IMR-90 (cell line): ENCODE data around the gene RAB8B. TPM values are rescaled to one million over a fixed set of nuclear protein-coding genes. Genes with fewer than 3 reads are reported as not detected.

Source experiments
- ATAC-seq: fragments of 200-7000 bp; cut with Tn5 transposase; 2 replicates; pipeline ENCODE4 v1.9.1; 2020; ENCODE audit warnings: low read depth, mild to moderate bottlenecking, moderate library complexity
- BruUV-seq: library from RNA; stranded (reverse); fragments of 400-500 nt; replicated peaks from 2 replicates; lab custom pipeline; 2021; lab: Mats Ljungman, UMichigan
- CTCF ChIA-PET: fragments of 300-600 bp; formaldehyde crosslinking; extraction: SDS; loops from one replicate; lab custom pipeline; 2021; ENCODE audit warnings: antibody characterized with exemption; lab: Yijun Ruan, JAX
- POLR2A ChIA-PET: fragments of 300-600 bp; sonication (Branson Sonifier 250); formaldehyde crosslinking; loops from one replicate; lab custom pipeline; 2022; ENCODE audit warnings: antibody characterized with exemption; ENCODE audit not compliant: unreplicated experiment; lab: Charles Lee
- DNase-seq: peaks from one replicate; pipeline ENCODE4 v3.0.0; 2013
- H2AFZ ChIP-seq: replicated peaks from 2 replicates; pipeline ENCODE3; 2013; ENCODE audit warnings: low read length, mild to moderate bottlenecking; ENCODE audit not compliant: poor library complexity
- H2AK5ac ChIP-seq: 2 replicates; pipeline ENCODE4 v1.6.1; 2013; ENCODE audit warnings: low read depth, low read length, inconsistent platforms
- H2AK9ac ChIP-seq: replicated peaks from 2 replicates; pipeline ENCODE3; 2013; ENCODE audit warnings: mild to moderate bottlenecking, low read depth, low read length, moderate library complexity; ENCODE audit not compliant: poor library complexity
- H2BK120ac ChIP-seq: 2 replicates; pipeline ENCODE4 v1.6.1; 2013; ENCODE audit warnings: low read depth, low read length, inconsistent platforms
- H2BK15ac ChIP-seq: 3 replicates; pipeline ENCODE4 v1.6.1; 2013; ENCODE audit warnings: low read depth, low read length, inconsistent platforms
- H2BK20ac ChIP-seq: 2 replicates; pipeline ENCODE4 v1.6.1; 2013; ENCODE audit warnings: low read depth, mild to moderate bottlenecking, inconsistent platforms, low read length, moderate library complexity
- H2BK5ac ChIP-seq: 2 replicates; pipeline ENCODE4 v1.6.1; 2013; ENCODE audit warnings: mild to moderate bottlenecking, low read depth, low read length, inconsistent platforms; ENCODE audit not compliant: poor library complexity, severe bottlenecking
- H3K14ac ChIP-seq: replicated peaks from 2 replicates; pipeline ENCODE4 v1.6.1; 2013; ENCODE audit warnings: low read depth, low read length, inconsistent platforms
- H3K18ac ChIP-seq: 2 replicates; pipeline ENCODE4 v1.6.1; 2013; ENCODE audit warnings: low read depth, low read length, control low read depth
- H3K23ac ChIP-seq: 2 replicates; pipeline ENCODE4 v1.6.1; 2013; ENCODE audit warnings: low read depth, low read length, inconsistent platforms
- H3K27ac ChIP-seq: 2 replicates; pipeline ENCODE4 v1.5.1; 2013; ENCODE audit warnings: mild to moderate bottlenecking, control low read depth, low read length; ENCODE audit not compliant: insufficient read depth
- H3K27me3 ChIP-seq: 2 replicates; pipeline ENCODE4 v1.6.1; 2013; ENCODE audit warnings: low read length; ENCODE audit not compliant: control insufficient read depth, insufficient read depth
- H3K36me3 ChIP-seq: 2 replicates; pipeline ENCODE4 v1.6.1; 2013; ENCODE audit warnings: low read length, mixed read lengths; ENCODE audit not compliant: control insufficient read depth, insufficient read depth
- H3K4ac ChIP-seq: 2 replicates; pipeline ENCODE4 v1.6.1; 2013; ENCODE audit warnings: low read depth, low read length, inconsistent platforms
- H3K4me1 ChIP-seq: 2 replicates; pipeline ENCODE4 v1.6.1; 2013; ENCODE audit warnings: low read length, mixed read lengths; ENCODE audit not compliant: control insufficient read depth, insufficient read depth
- H3K4me2 ChIP-seq: 2 replicates; pipeline ENCODE4 v1.6.1; 2013; ENCODE audit warnings: low read depth, mild to moderate bottlenecking, control low read depth, low read length, moderate library complexity
- H3K4me3 ChIP-seq: 2 replicates; pipeline ENCODE4 v1.5.1; 2013; ENCODE audit warnings: low read depth, mild to moderate bottlenecking, control low read depth, low read length, moderate library complexity; ENCODE audit not compliant: insufficient read depth
- H3K56ac ChIP-seq: 2 replicates; pipeline ENCODE4 v1.6.1; 2013; ENCODE audit warnings: low read length, inconsistent platforms; ENCODE audit not compliant: insufficient read depth; ENCODE audit errors: extremely low read depth
- H3K79me1 ChIP-seq, 2 experiments: 2 replicates each; pipeline ENCODE4 v1.6.1; 2013; ENCODE audit warnings: low read length in 2 of 2, inconsistent platforms in 1 of 2, low read depth in 1 of 2
- H3K9ac ChIP-seq: 2 replicates; pipeline ENCODE4 v1.6.1; 2013; ENCODE audit warnings: low read depth, low read length, control low read depth
- H3K9me1 ChIP-seq: 2 replicates; pipeline ENCODE4 v1.6.1; 2013; ENCODE audit warnings: low read length, inconsistent platforms; ENCODE audit not compliant: insufficient read depth
- H3K9me3 ChIP-seq: 2 replicates; pipeline ENCODE4 v1.6.1; 2013; ENCODE audit warnings: low read length; ENCODE audit not compliant: control insufficient read depth, insufficient read depth
- H4K20me1 ChIP-seq: 2 replicates; pipeline ENCODE4 v1.6.1; 2013; ENCODE audit warnings: low read length, inconsistent platforms; ENCODE audit not compliant: insufficient read depth
- H4K5ac ChIP-seq: 2 replicates; pipeline ENCODE4 v1.6.1; 2013; ENCODE audit warnings: mild to moderate bottlenecking, low read depth, low read length, control low read depth
- H4K8ac ChIP-seq, 2 experiments: 2 replicates each; pipeline ENCODE4 v1.6.1; 2013; ENCODE audit warnings: low read depth in 2 of 2, low read length in 2 of 2, control low read depth in 1 of 2, inconsistent platforms in 1 of 2
- H4K91ac ChIP-seq: 2 replicates; pipeline ENCODE4 v1.6.1; 2013; ENCODE audit warnings: low read depth, low read length, inconsistent platforms; ENCODE audit not compliant: insufficient read depth
- BHLHE40 ChIP-seq: fragments of 150-350 bp; IDR thresholded peaks from 2 replicates; pipeline ENCODE4 v1.6.1; 2016; ENCODE audit warnings: mild to moderate bottlenecking, low read depth, low read length
- CEBPB ChIP-seq: IDR thresholded peaks from 2 replicates; pipeline ENCODE4 v1.6.1; 2012; ENCODE audit warnings: low read depth, low read length, improper control_type of control experiment
- CHD1 ChIP-seq: IDR thresholded peaks from 2 replicates; pipeline ENCODE4 v1.6.1; 2012; ENCODE audit warnings: low read depth, low read length, improper control_type of control experiment
- FOS ChIP-seq: fragments of 150-350 bp; IDR thresholded peaks from 2 replicates; pipeline ENCODE4 v1.6.1; 2016; ENCODE audit warnings: low read depth, low read length
- MAFK ChIP-seq: IDR thresholded peaks from 2 replicates; pipeline ENCODE4 v1.6.1; 2012; ENCODE audit warnings: low read depth, low read length, improper control_type of control experiment
- MAZ ChIP-seq: IDR thresholded peaks from 2 replicates; pipeline ENCODE4 v1.6.1; 2012; ENCODE audit warnings: low read depth, mild to moderate bottlenecking, low read length, improper control_type of control experiment, moderate library complexity, borderline replicate concordance
- MXI1 ChIP-seq: IDR thresholded peaks from 2 replicates; pipeline ENCODE4 v1.6.1; 2012; ENCODE audit warnings: low read depth, mild to moderate bottlenecking, low read length, moderate library complexity, borderline replicate concordance
- NFE2L2 ChIP-seq: fragments of 150-350 bp; IDR thresholded peaks from 2 replicates; pipeline ENCODE4 v1.6.1; 2016; ENCODE audit warnings: low read depth, mild to moderate bottlenecking, low read length
- POLR2A ChIP-seq: IDR thresholded peaks from 2 replicates; pipeline ENCODE4 v1.6.1; 2012; ENCODE audit warnings: mild to moderate bottlenecking, low read depth, low read length
- RAD21 ChIP-seq: IDR thresholded peaks from 2 replicates; pipeline ENCODE4 v1.6.1; 2012; ENCODE audit warnings: low read length, improper control_type of control experiment
- RCOR1 ChIP-seq: IDR thresholded peaks from 2 replicates; pipeline ENCODE4 v1.6.1; 2012; ENCODE audit warnings: mild to moderate bottlenecking, low read length, improper control_type of control experiment; ENCODE audit not compliant: insufficient replicate concordance
- RFX5 ChIP-seq: IDR thresholded peaks from 2 replicates; pipeline ENCODE4 v1.8.0; 2012; ENCODE audit warnings: low read depth, mild to moderate bottlenecking, low read length, moderate library complexity
- SMC3 ChIP-seq: fragments of 150-350 bp; IDR thresholded peaks from 2 replicates; pipeline ENCODE4 v1.6.1; 2016; ENCODE audit warnings: low read depth, mild to moderate bottlenecking, antibody characterized with exemption, low read length, moderate library complexity
- WGBS, 2 experiments: methylation state at CpG; one replicate each; pipeline versions ENCODE4 v1.1.5 to v1.1.7; 2013; ENCODE audit warnings: missing lambda C conversion rate in 2 of 2; ENCODE audit not compliant: insufficient read length in 1 of 2; ENCODE audit errors: extremely low coverage in 2 of 2; 5-methylcytosine and 5-hydroxymethylcytosine counted together
- dilution Hi-C: fragments of 300-500 bp; cut with HindIII; formaldehyde crosslinking; loops from one replicate; pipeline ENCODE4 v1.14.3; 2018; ENCODE audit warnings: low sequenced_read_pairs; ENCODE audit not compliant: unreplicated experiment
- in situ Hi-C: fragments of 300-500 bp; cut with MboI; formaldehyde crosslinking; loops from 3 replicates; pipeline ENCODE4 v1.14.3; 2019; ENCODE audit warnings: low sequenced_read_pairs, inconsistent platforms, mixed read lengths
- intact Hi-C: fragments of 100-400 bp; cut with micrococcal nuclease; formaldehyde crosslinking; loops from 2 replicates; pipeline ENCODE4 v1.10.0; 2022
- polyA plus RNA-seq, 3 experiments: library from polyadenylated mRNA; depleted of rRNA; stranded (reverse); fragments of >200 nt; gene quantifications; 2 replicates each; pipeline ENCODE4 v1.2.3, GENCODE V29; 2012; ENCODE audit warnings: low replicate concordance in 1 of 3
- total RNA-seq: library from RNA; depleted of rRNA; stranded (reverse); fragments of >200 nt; gene quantifications from 2 replicates; pipeline ENCODE4 v1.2.3, GENCODE V29; 2012
- TF ChIP-seq, protein P1 (sequence below): fragments of 150-350 bp; IDR thresholded peaks from 2 replicates; pipeline ENCODE4 v1.6.1; 2017; ENCODE audit warnings: mild to moderate bottlenecking, antibody characterized with exemption, low read length, low read depth
- TF ChIP-seq, protein P2 (sequence below): fragments of 150-350 bp; IDR thresholded peaks from 2 replicates; pipeline ENCODE4 v1.6.1; 2016; ENCODE audit warnings: low read depth, mild to moderate bottlenecking, low read length, moderate library complexity, borderline replicate concordance
- TF ChIP-seq, protein P3 (sequence below): conservative IDR thresholded peaks from 2 replicates; pipeline ENCODE4 v1.5.1; 2012; ENCODE audit warnings: mild to moderate bottlenecking, low read depth, low read length, improper control_type of control experiment

Gene RAB8B
- total and polyA plus RNA-seq, 2 of the 4 experiments (the other 2 are of a cell fraction) = 19.4 to 29.4 TPM

- Histone ChIP-seq H3K9me3 (no peaks in the 10 kb centered on the region; the same call in 1 of the 2 replicates), H3K4ac (no peak overlapping the region), H3K79me1 (peaks cover 26 to 66% of the 10 kb centered on the region in 2 experiments), H2BK20ac (0 out of 2 replicates have a peak overlapping the region, but pooled peaks have one; percentile 3), H3K9ac (no peak overlapping the region), H3K14ac (no peak overlapping the region), H2BK15ac (no peak overlapping the region), H4K8ac (no peak overlapping the region), H3K36me3 (peaks cover 10% of the 10 kb centered on the region), H2BK120ac (no peak overlapping the region), H3K27ac (peak overlapping the region; percentile 61; the same call in 1 of the 2 replicates), H2BK5ac (peak overlapping the region; percentile 78), H3K56ac (no peak overlapping the region), H2AK9ac (no peak overlapping the region), H3K4me1 (peaks cover 9% of the 10 kb centered on the region), H3K4me2 (no peak overlapping the region), H3K4me3 (no peak overlapping the region), H2AK5ac (peak overlapping the region; percentile 11; the same call in 1 of the 2 replicates), H2AFZ (no peak overlapping the region), H3K23ac (no peak overlapping the region; the same call in 1 of the 2 replicates), H3K9me1 (peaks cover 10% of the 10 kb centered on the region), H4K20me1 (peaks cover 8% of the 10 kb centered on the region; the same call in 1 of the 2 replicates), H4K5ac (peak overlapping the region; percentile 42; the same call in 1 of the 2 replicates), H3K18ac (peak overlapping the region; percentile 34; the same call in 1 of the 2 replicates), H4K91ac (no peak overlapping the region), H3K27me3 (no peaks in the 10 kb centered on the region)
- ATAC-seq = no peak
- intact Hi-C loops = no loop called here
- WGBS, 2 experiments = no CpG with 5 or more reads among the region's 1 CpG
- ChIA-PET CTCF (interaction anchor here (1.0 to 1.5 kb wide), 4 partner anchors 18 to 118 kb away, joined by 3 to 4 read pairs (median 3); no protein-coding TSS in a partner anchor), POLR2A (no interaction called here)
- in situ Hi-C loops = no loop called here
- no TSS peak for BruUV-seq
- dilution Hi-C loops = no loop called here
- no peak for TF ChIP-seq CHD1
- TF ChIP-seq, protein P1, sequence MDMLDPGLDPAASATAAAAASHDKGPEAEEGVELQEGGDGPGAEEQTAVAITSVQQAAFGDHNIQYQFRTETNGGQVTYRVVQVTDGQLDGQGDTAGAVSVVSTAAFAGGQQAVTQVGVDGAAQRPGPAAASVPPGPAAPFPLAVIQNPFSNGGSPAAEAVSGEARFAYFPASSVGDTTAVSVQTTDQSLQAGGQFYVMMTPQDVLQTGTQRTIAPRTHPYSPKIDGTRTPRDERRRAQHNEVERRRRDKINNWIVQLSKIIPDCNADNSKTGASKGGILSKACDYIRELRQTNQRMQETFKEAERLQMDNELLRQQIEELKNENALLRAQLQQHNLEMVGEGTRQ = no peak
- no peak for TF ChIP-seq FOS
- TF ChIP-seq RCOR1 = no peak
- no peak for TF ChIP-seq BHLHE40
- TF ChIP-seq RFX5 = no peak
- no peak for TF ChIP-seq RAD21
- TF ChIP-seq SMC3 = no peak
- TF ChIP-seq, protein P2, sequence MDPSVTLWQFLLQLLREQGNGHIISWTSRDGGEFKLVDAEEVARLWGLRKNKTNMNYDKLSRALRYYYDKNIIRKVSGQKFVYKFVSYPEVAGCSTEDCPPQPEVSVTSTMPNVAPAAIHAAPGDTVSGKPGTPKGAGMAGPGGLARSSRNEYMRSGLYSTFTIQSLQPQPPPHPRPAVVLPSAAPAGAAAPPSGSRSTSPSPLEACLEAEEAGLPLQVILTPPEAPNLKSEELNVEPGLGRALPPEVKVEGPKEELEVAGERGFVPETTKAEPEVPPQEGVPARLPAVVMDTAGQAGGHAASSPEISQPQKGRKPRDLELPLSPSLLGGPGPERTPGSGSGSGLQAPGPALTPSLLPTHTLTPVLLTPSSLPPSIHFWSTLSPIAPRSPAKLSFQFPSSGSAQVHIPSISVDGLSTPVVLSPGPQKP = no peak
- TF ChIP-seq, protein P3, sequence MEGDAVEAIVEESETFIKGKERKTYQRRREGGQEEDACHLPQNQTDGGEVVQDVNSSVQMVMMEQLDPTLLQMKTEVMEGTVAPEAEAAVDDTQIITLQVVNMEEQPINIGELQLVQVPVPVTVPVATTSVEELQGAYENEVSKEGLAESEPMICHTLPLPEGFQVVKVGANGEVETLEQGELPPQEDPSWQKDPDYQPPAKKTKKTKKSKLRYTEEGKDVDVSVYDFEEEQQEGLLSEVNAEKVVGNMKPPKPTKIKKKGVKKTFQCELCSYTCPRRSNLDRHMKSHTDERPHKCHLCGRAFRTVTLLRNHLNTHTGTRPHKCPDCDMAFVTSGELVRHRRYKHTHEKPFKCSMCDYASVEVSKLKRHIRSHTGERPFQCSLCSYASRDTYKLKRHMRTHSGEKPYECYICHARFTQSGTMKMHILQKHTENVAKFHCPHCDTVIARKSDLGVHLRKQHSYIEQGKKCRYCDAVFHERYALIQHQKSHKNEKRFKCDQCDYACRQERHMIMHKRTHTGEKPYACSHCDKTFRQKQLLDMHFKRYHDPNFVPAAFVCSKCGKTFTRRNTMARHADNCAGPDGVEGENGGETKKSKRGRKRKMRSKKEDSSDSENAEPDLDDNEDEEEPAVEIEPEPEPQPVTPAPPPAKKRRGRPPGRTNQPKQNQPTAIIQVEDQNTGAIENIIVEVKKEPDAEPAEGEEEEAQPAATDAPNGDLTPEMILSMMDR = no peak
- no peak for TF ChIP-seq MAFK
- TF ChIP-seq CEBPB = no peak
- TF ChIP-seq MXI1 = no peak
- no peak for TF ChIP-seq MAZ
- no peak for TF ChIP-seq POLR2A
- TF ChIP-seq NFE2L2 = no peak
- no peak for DNase-seq
Measured at GRCh38 chr15:63243776-63244175, 54.4 kb downstream of the RAB8B start.
